Osteocyte (in vitro differentiated cells): ENCODE data around the gene CLEC16A. TPM values are rescaled to one million over a fixed set of nuclear protein-coding genes. Genes with fewer than 3 reads are reported as not detected.
A peak's percentile ranks its signal among the peaks of the same experiment; 100 is the strongest.

ENCODE experiments used
- DNase-seq: peaks from one replicate; pipeline ENCODE4 v3.0.0; 2021; ENCODE audit warnings: mixed read lengths; ENCODE audit not compliant: unreplicated experiment; ENCODE audit errors: extremely low spot score
- H3K27ac Mint-ChIP-seq: one replicate; pipeline ENCODE4 v1.8.0; 2021; ENCODE audit warnings: mild to moderate bottlenecking, mixed read lengths; ENCODE audit not compliant: unreplicated experiment
- H3K27me3 Mint-ChIP-seq: one replicate; pipeline ENCODE4 v1.8.0; 2021; ENCODE audit warnings: mixed read lengths; ENCODE audit not compliant: unreplicated experiment
- H3K36me3 Mint-ChIP-seq: one replicate; pipeline ENCODE4 v1.8.0; 2021; ENCODE audit warnings: mixed read lengths; ENCODE audit not compliant: unreplicated experiment
- H3K4me1 Mint-ChIP-seq: one replicate; pipeline ENCODE4 v1.8.0; 2021; ENCODE audit warnings: mixed read lengths; ENCODE audit not compliant: unreplicated experiment
- H3K4me3 Mint-ChIP-seq: one replicate; pipeline ENCODE4 v1.8.0; 2021; ENCODE audit warnings: mild to moderate bottlenecking, moderate library complexity, mixed read lengths; ENCODE audit not compliant: unreplicated experiment
- H3K9me3 Mint-ChIP-seq: one replicate; pipeline ENCODE4 v1.8.0; 2021; ENCODE audit warnings: mixed read lengths; ENCODE audit not compliant: unreplicated experiment
- total RNA-seq: library from RNA; stranded (reverse); gene quantifications from 2 replicates; pipeline ENCODE4 v1.2.1, GENCODE V29; 2021
- TF ChIP-seq, protein P1 (sequence below): fragments of 200-600 bp; sonication (generic); IDR thresholded peaks from 2 replicates; pipeline ENCODE4 v1.5.0; 2021; ENCODE audit warnings: antibody characterized with exemption, mild to moderate bottlenecking, moderate library complexity

The CLEC16A gene
- total RNA-seq, 1 donor from 2014 or later = 22.1 TPM

DNA sequence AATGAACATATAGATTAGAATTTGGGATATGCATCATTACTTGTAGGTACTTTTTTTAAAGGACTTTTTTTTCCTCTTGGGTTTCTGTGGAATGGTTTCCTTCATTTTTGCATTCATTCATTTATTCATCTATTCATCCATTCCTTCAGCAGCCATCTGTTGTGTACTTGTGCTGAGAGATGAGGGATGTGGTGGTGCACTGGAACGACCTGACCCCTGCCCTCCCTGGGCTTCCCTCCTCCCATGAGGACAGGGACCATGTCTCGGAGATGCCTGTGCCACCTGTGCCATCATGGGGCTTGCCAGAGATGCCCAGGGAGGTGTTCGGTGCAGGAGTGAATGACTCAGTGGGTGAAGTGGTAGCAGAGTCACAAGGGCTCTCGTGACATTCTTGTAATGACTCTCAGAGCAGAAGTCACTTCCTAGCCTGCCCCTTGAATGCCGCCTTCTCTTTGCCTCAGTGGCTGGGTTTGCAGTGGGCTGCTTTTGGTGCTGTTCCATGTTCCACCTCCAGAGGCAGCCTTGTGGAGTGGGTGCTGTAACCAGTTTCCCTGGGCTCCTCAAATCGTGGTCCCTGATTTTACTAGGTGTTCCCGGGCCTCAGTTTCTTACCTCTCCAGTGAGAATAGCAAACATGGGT lies 43.9 kb downstream of the CLEC16A start:
- H3K27me3 Mint-ChIP-seq = no peaks in the 10 kb centered on the region
- no peak overlapping the region for H3K27ac Mint-ChIP-seq
- peaks cover 24% of the 10 kb centered on the region for H3K4me1 Mint-ChIP-seq
- peaks cover 26% of the 10 kb centered on the region for H3K36me3 Mint-ChIP-seq
- TF ChIP-seq, protein P1, sequence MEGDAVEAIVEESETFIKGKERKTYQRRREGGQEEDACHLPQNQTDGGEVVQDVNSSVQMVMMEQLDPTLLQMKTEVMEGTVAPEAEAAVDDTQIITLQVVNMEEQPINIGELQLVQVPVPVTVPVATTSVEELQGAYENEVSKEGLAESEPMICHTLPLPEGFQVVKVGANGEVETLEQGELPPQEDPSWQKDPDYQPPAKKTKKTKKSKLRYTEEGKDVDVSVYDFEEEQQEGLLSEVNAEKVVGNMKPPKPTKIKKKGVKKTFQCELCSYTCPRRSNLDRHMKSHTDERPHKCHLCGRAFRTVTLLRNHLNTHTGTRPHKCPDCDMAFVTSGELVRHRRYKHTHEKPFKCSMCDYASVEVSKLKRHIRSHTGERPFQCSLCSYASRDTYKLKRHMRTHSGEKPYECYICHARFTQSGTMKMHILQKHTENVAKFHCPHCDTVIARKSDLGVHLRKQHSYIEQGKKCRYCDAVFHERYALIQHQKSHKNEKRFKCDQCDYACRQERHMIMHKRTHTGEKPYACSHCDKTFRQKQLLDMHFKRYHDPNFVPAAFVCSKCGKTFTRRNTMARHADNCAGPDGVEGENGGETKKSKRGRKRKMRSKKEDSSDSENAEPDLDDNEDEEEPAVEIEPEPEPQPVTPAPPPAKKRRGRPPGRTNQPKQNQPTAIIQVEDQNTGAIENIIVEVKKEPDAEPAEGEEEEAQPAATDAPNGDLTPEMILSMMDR = peak; percentile 37
- DNase-seq = no peak
- H3K9me3 Mint-ChIP-seq = no peaks in the 10 kb centered on the region
- no peak overlapping the region for H3K4me3 Mint-ChIP-seq

DNA sequence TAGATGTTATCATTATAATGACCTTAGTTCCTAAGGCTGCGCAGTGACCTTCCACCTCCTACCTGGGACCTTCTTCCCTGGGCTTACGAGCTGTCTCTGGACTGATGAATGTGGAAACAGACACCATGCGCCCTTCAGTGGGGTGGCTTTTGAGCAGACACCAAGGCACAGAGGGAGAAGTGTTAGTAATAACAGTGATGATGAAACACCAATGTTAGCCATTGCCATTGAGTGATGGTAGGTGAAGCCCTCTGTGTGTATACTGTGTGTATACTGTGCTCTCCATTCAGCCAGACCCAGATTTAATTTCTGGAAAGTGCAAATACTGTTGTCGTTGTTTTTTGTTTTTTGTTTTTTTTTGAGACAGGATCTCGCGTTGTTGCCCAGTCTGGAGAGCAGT lies 44.5 kb downstream of the CLEC16A start:
- Mint-ChIP-seq H3K36me3 (peaks cover 26% of the 10 kb centered on the region), H3K27ac (no peak overlapping the region), H3K9me3 (no peaks in the 10 kb centered on the region), H3K27me3 (no peaks in the 10 kb centered on the region), H3K4me3 (no peak overlapping the region), H3K4me1 (peaks cover 24% of the 10 kb centered on the region)
- TF ChIP-seq, protein P1 = no peak
- DNase-seq = no peak

DNA sequence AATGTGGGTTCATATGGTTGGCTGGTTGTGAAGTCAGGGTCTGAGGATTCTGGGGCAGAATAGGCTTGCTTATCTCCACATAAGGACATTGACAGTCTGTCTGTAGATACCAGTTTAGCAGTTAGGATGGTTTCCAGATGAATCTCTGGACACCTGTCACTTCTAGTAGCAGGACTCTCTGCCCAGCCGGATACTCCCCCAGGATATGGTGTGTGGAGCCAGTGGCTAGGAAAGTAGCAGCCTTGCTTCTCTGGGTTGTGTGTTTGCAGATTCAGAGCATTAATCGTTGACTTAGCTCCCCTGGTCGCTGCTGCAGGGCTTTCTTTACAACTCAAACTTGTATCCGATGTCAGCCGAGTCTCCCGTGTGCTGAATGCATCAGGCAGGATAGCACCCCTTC lies 45.2 kb downstream of the CLEC16A start:
- no peak for DNase-seq
- peaks cover 24% of the 10 kb centered on the region for H3K4me1 Mint-ChIP-seq
- H3K27me3 Mint-ChIP-seq = no peaks in the 10 kb centered on the region
- no peak overlapping the region for H3K4me3 Mint-ChIP-seq
- H3K27ac Mint-ChIP-seq = no peak overlapping the region
- H3K36me3 Mint-ChIP-seq = peaks cover 30% of the 10 kb centered on the region
- no peaks in the 10 kb centered on the region for H3K9me3 Mint-ChIP-seq
- TF ChIP-seq, protein P1 = no peak

DNA sequence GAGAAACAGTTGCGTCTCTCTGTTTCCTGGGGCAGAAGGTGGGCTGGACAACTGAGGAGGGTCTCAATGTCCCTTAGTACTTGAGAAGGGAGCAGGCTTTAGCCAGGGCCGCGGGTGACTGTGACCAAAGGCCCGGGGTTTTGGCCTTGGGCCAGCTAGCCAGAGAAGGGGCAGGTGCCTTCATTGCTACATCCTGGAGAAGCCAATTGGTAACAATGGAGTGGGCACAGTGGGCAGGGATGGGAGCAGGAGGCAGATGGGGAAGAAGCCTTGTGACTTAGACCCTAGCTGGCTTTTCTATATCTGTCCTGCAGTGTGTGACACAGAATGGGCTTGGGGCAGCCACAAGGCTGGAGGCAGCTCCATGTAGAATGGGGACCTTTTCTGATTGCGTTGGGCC lies 46.0 kb downstream of the CLEC16A start:
- no peaks in the 10 kb centered on the region for H3K27me3 Mint-ChIP-seq
- peaks cover 24% of the 10 kb centered on the region for H3K4me1 Mint-ChIP-seq
- peaks cover 31% of the 10 kb centered on the region for H3K36me3 Mint-ChIP-seq
- no peak overlapping the region for H3K27ac Mint-ChIP-seq
- no peak overlapping the region for H3K4me3 Mint-ChIP-seq
- no peaks in the 10 kb centered on the region for H3K9me3 Mint-ChIP-seq
- TF ChIP-seq, protein P1 = no peak
- DNase-seq = no peak

DNA sequence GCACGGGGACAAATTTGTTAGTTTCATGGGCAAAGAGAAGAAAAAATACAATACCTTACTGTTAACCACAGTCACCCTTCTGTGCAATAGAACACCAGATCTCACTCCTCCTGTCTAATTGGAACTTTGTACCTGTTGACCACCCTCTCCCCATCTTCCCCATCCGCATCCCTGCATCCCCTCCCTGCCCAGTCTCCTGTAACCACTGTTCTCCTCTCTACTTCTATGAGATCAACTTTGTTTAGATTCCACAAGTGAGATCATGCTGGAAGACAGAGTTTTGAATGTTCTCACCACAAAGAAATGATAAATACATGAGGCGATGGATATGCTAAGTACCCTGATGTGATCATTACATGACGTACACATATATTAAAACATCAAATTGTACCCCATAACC lies 47.7 kb downstream of the CLEC16A start:
- Mint-ChIP-seq H3K4me1 (peaks cover 24% of the 10 kb centered on the region), H3K4me3 (no peak overlapping the region), H3K27me3 (no peaks in the 10 kb centered on the region), H3K36me3 (peaks cover 40% of the 10 kb centered on the region), H3K9me3 (no peaks in the 10 kb centered on the region), H3K27ac (peak overlapping the region; percentile 70)
- TF ChIP-seq, protein P1 = no peak
- no peak for DNase-seq
